ENCODE measurements around the gene ITGAV.

- TF ChIP-seq GATA2 (IDR thresholded peaks at IDR 0.05; ENCODE audit: low read depth, low read length): no peak
- no peak for TF ChIP-seq GATA3 (IDR thresholded peaks at IDR 0.05; ENCODE audit: low read depth, low read length)
Observed at GRCh38 chr2:186612555-186613440, 22.9 kb downstream of the ITGAV start.

Data from SH-SY5Y (cell line).